Liver (tissue), 9 donors: ENCODE results near the gene ANKRD13B. TPM values are rescaled to one million over a fixed set of nuclear protein-coding genes. Genes with fewer than 3 reads are reported as not detected.

Experiments used
- DNase-seq: peaks from one replicate; pipeline ENCODE4 v3.0.0-alpha.2; 2017; ENCODE audit warnings: low spot score
- H3K27ac ChIP-seq, 2 donors: one replicate each; pipeline ENCODE4 v1.7.0; 2013; ENCODE audit warnings: inconsistent platforms in 2 of 2, low read length in 2 of 2, control low read depth in 1 of 2, low read depth in 1 of 2, mild to moderate bottlenecking in 1 of 2
- H3K27me3 ChIP-seq, 4 donors: one replicate each; pipeline versions ENCODE4 v1.6.1 to v1.7.0; 2013; ENCODE audit warnings: low read length in 3 of 4, inconsistent platforms in 1 of 4, mild to moderate bottlenecking in 1 of 4, moderate library complexity in 1 of 4; ENCODE audit not compliant: control insufficient read depth in 4 of 4, insufficient read depth in 4 of 4
- H3K36me3 ChIP-seq, 4 donors: one replicate each; pipeline versions ENCODE4 v1.6.1 to v1.7.0; 2013; ENCODE audit warnings: low read length in 3 of 4, mild to moderate bottlenecking in 3 of 4, low read depth in 1 of 4, moderate library complexity in 1 of 4; ENCODE audit not compliant: control insufficient read depth in 4 of 4, insufficient read depth in 3 of 4
- H3K4me1 ChIP-seq, 4 donors: one replicate each; pipeline versions ENCODE4 v1.6.1 to v1.7.0; 2013; ENCODE audit warnings: low read length in 3 of 4, mild to moderate bottlenecking in 3 of 4, moderate library complexity in 1 of 4; ENCODE audit not compliant: control insufficient read depth in 4 of 4, insufficient read depth in 4 of 4
- H3K4me3 ChIP-seq, 3 donors: one replicate each; pipeline versions ENCODE4 v1.6.1 to v1.7.0; 2013; ENCODE audit warnings: low read length in 3 of 3, control low read depth in 1 of 3, low read depth in 1 of 3, mild to moderate bottlenecking in 1 of 3
- H3K9ac ChIP-seq, 2 donors: one replicate each; pipeline ENCODE4 v1.7.0; 2013; ENCODE audit warnings: low read length in 2 of 2, mild to moderate bottlenecking in 2 of 2, moderate library complexity in 2 of 2, control low read depth in 1 of 2, low read depth in 1 of 2
- H3K9me3 ChIP-seq, 4 donors: one replicate each; pipeline versions ENCODE4 v1.6.1 to v1.7.0; 2013; ENCODE audit warnings: low read length in 3 of 4; ENCODE audit not compliant: control insufficient read depth in 4 of 4
- EGR1 ChIP-seq, 2 donors: IDR thresholded peaks; 2 replicates each; pipeline ENCODE4 v1.6.1; 2016 to 2018; ENCODE audit warnings: antibody characterized with exemption in 2 of 2, low read depth in 2 of 2
- FOXA1 ChIP-seq: IDR thresholded peaks from 2 replicates; pipeline ENCODE4 v1.6.1; 2016; ENCODE audit warnings: antibody characterized with exemption
- GABPA ChIP-seq, 2 donors: IDR thresholded peaks in 1 of 2; conservative IDR thresholded peaks in 1 of 2; 2 replicates each; pipeline ENCODE4 v1.6.1; 2016; ENCODE audit warnings: antibody characterized with exemption in 2 of 2, mild to moderate bottlenecking in 1 of 2, moderate library complexity in 1 of 2
- HNF4G ChIP-seq: IDR thresholded peaks from 2 replicates; pipeline ENCODE4 v1.6.1; 2016; ENCODE audit warnings: antibody characterized with exemption
- JUND ChIP-seq, 2 donors: IDR thresholded peaks; 2 replicates each; pipeline ENCODE4 v1.6.1; 2016; ENCODE audit warnings: antibody characterized with exemption in 2 of 2
- RAD21 ChIP-seq, 2 donors: IDR thresholded peaks; 2 replicates each; pipeline ENCODE4 v1.6.1; 2016; ENCODE audit warnings: antibody characterized with exemption in 2 of 2, mild to moderate bottlenecking in 2 of 2
- SP1 ChIP-seq: IDR thresholded peaks from 2 replicates; pipeline ENCODE4 v1.6.1; 2018; ENCODE audit warnings: antibody characterized with exemption, mild to moderate bottlenecking
- TAF1 ChIP-seq: conservative IDR thresholded peaks from 2 replicates; pipeline ENCODE4 v1.6.1; 2016; ENCODE audit warnings: antibody characterized with exemption, mild to moderate bottlenecking
- YY1 ChIP-seq: IDR thresholded peaks from 2 replicates; pipeline ENCODE4 v1.6.1; 2016; ENCODE audit warnings: antibody characterized with exemption, mild to moderate bottlenecking
- WGBS: extraction: QIAGEN DNeasy Blood & Tissue Kit; methylation state at CpG from one replicate; pipeline ENCODE4 v1.1.7; 2013; 5-methylcytosine and 5-hydroxymethylcytosine counted together
- polyA plus RNA-seq, 2 donors: library from polyadenylated mRNA; stranded (reverse) in 1 of 2; unstranded in 1 of 2; fragments of 200-250 nt in 1 of 2; fragments of >200 nt in 1 of 2; fragmentation: Nextera tagmentation in 1 of 2; extraction: Ambion mirVana in 1 of 2; gene quantifications; one replicate each; pipeline versions ENCODE4 v1.2.1 to v1.2.3, GENCODE V29; 2013 to 2015
- total RNA-seq, 2 donors: library from RNA; depleted of rRNA; stranded (reverse); fragments of >200 nt; gene quantifications; one replicate each; pipeline ENCODE4 v1.2.3, GENCODE V29; 2014
- TF ChIP-seq, protein P1 (sequence below): IDR thresholded peaks from 2 replicates; pipeline ENCODE4 v1.6.1; 2016; ENCODE audit warnings: antibody characterized with exemption
- donor health status: healthy.
- donor health status: healthy.
- donor health status: healthy.
- donor health status: healthy.
- donor health status: healthy.

Gene ANKRD13B
- total and polyA plus RNA-seq, 4 donors = 0.06 to 1.6 (median 0.51) TPM

DNA sequence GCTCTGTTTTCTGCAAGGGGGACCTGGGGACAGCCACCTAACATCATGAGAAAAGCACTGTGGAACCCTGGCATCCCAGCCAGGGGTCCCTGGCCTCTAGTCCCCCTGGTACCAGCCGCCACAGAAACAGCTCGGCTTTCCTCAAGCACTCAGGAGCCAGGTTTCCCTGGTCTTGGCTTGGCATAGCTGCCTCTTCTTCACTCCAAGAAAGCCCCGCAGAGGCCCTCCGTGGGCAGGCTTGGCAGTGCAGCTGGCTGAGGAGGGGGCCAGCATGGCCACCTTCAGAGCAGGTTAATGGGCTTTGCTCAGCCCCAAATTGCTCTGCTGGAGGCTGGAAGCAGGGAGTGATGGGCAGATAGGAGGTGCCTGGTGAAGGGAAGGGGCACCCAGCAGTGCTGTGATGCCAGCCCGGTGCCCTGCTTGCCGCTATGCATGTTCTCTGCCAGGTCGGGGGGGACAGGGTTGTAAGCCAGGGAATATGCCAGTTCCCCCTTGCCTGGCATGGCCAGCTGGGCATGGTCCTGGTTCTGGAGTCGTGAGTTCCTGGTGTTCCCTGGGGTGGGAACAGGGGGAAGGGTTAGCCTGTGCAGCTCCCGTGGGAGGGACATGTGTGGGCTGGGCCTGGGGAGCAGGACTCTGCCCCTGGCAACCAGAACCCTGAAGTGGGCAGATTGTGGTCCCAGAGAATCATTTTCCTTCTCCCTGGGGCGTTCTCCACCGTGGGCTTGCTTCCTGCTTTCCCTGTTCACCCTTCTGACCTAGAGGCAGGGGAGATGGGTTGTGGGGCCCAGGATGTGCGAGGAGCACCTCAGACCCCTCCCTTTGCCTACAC, 3.2 kb downstream of the ANKRD13B start:
- Histone ChIP-seq H3K9ac (no peak overlapping the region), H3K4me3 (no peak overlapping the region), H3K27me3 (no peaks in the 10 kb centered on the region), H3K4me1 (peaks cover 4 to 26% (median 21%) of the 10 kb centered on the region in 4 donors), H3K27ac (no peak overlapping the region), H3K9me3 (no peaks in the 10 kb centered on the region), H3K36me3 (no peaks in the 10 kb centered on the region)
- no peak for TF ChIP-seq RAD21 (IDR thresholded peaks at IDR 0.05)
- TF ChIP-seq GABPA (IDR thresholded peaks at IDR 0.05 in 1 of 2, conservative IDR thresholded peaks at IDR 0.05 in 1 of 2) = no peak
- DNase-seq = no peak
- WGBS = 87% methylated on average over 12 of the region's 12 CpGs

GRCh38 chr17:29596811-29597210, 3.9 kb downstream of the ANKRD13B start:
- DNase-seq = no peak
- WGBS = 87% methylated on average over 9 of the region's 9 CpGs

DNA sequence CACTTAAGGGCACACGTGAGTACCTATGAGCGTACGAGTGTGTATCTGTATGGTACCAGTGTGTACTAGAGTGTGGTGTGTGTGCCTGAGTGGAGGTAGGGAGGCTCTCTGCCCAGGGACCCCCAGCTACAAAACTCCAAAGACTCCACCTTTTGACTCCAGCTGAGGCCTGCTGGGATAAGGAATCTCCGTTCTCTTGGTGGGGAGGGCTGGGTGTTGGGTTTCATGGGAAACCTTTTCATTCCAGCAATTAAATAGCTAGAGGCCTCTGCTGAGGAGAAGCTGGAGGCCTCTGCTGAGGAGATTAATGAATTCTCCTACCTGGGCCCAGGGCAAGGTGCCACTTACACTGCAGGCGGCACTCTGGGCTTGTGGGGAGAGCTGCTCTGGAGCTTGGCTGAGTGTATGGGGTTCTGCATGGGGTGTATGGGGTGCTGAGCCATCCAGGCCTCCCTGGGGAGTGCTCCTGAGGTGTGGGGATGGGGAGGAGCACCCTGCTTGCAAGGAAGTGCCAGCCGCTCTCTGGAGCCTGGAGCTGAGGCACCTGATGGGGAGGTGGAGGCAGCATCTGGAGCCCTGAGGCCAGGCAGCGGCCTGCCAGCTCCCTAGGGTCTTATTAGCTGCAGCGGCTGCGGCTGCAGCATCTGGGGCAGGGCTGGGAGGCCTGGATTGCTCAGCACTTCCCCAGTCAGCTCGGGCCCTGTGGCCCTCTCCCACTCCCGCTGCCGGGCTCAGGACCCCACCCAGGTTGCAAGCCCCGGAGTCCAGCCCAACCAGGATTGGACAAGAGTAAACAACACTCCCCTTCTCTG, 4.6 kb downstream of the ANKRD13B start:
- WGBS = 87% methylated on average over 13 of the region's 13 CpGs
- no peak for DNase-seq
- Histone ChIP-seq H3K9ac (no peak overlapping the region), H3K4me3 (no peak overlapping the region), H3K9me3 (no peaks in the 10 kb centered on the region), H3K4me1 (peaks cover 2 to 12% (median 7%) of the 10 kb centered on the region in 4 donors), H3K36me3 (no peaks in the 10 kb centered on the region), H3K27me3 (no peaks in the 10 kb centered on the region), H3K27ac (no peak overlapping the region)
- TF ChIP-seq HNF4G = no peak

More at GRCh38 chr17:29596811-29597210, 3.9 kb downstream of the ANKRD13B start:
- no peaks in the 10 kb centered on the region for H3K27me3 ChIP-seq
- H3K9me3 ChIP-seq = no peaks in the 10 kb centered on the region
- peaks cover 2 to 20% (median 14%) of the 10 kb centered on the region in 4 donors for H3K4me1 ChIP-seq
- H3K4me3 ChIP-seq = no peak overlapping the region
- no peak overlapping the region for H3K9ac ChIP-seq
- TF ChIP-seq JUND (IDR thresholded peaks at IDR 0.05) = no peak
- no peak for TF ChIP-seq FOXA1
- no peak for TF ChIP-seq SP1
- TF ChIP-seq YY1 = no peak
- H3K36me3 ChIP-seq = no peaks in the 10 kb centered on the region
- H3K27ac ChIP-seq = no peak overlapping the region

DNA sequence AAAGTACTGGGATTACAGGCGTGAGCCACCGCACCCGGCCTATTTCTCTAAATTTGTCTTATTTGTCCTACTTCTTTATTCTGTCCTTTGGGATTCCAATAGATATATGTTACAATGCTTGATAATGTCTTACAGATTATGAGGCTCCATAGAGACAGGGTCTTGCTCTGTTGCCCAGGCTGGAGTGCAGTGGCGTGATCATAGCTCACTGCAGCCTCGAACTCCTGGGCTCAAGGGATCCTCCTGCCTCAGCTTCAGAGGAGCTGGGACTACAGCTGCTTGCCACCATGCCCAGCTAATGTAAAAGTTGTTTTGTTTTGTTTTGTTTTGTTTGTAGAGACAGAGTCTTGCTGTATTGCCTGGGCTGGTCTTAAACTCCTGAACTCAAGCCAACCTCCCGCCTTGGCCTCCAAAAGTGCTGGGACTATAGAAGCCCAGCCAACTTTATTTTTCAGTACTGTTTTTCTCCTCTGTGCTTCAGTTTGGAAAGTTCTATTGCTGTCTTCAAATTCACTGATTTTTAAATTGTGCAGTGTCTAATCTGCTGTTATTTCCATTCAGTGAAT, 10.3 kb downstream of the ANKRD13B start:
- no peaks in the 10 kb centered on the region for H3K27me3 ChIP-seq
- no peaks in the 10 kb centered on the region for H3K36me3 ChIP-seq
- H3K9me3 ChIP-seq = no peaks in the 10 kb centered on the region
- no peak for DNase-seq
- no peaks in the 10 kb centered on the region for H3K4me1 ChIP-seq
- WGBS = 95% methylated on average over 6 of the region's 6 CpGs
- H3K9ac ChIP-seq = no peak overlapping the region
- H3K4me3 ChIP-seq = no peak overlapping the region
- TF ChIP-seq EGR1 (IDR thresholded peaks at IDR 0.05; ENCODE audit: low read depth in 2 of 2) = no peak
- no peak for TF ChIP-seq TAF1
- TF ChIP-seq, protein P1, sequence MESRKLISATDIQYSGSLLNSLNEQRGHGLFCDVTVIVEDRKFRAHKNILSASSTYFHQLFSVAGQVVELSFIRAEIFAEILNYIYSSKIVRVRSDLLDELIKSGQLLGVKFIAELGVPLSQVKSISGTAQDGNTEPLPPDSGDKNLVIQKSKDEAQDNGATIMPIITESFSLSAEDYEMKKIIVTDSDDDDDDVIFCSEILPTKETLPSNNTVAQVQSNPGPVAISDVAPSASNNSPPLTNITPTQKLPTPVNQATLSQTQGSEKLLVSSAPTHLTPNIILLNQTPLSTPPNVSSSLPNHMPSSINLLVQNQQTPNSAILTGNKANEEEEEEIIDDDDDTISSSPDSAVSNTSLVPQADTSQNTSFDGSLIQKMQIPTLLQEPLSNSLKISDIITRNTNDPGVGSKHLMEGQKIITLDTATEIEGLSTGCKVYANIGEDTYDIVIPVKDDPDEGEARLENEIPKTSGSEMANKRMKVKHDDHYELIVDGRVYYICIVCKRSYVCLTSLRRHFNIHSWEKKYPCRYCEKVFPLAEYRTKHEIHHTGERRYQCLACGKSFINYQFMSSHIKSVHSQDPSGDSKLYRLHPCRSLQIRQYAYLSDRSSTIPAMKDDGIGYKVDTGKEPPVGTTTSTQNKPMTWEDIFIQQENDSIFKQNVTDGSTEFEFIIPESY = no peak
- H3K27ac ChIP-seq = no peak overlapping the region
